CD4-positive, alpha-beta T cell treated with Interleukin-12 subunit alpha and Interleukin-12 subunit beta, for 1 hour (primary cell): ENCODE results near the gene TMEM63A.

Experiments
- DNase-seq: peaks from one replicate; pipeline ENCODE4 v3.0.0-alpha.2; 2020

Gene TMEM63A

DNA sequence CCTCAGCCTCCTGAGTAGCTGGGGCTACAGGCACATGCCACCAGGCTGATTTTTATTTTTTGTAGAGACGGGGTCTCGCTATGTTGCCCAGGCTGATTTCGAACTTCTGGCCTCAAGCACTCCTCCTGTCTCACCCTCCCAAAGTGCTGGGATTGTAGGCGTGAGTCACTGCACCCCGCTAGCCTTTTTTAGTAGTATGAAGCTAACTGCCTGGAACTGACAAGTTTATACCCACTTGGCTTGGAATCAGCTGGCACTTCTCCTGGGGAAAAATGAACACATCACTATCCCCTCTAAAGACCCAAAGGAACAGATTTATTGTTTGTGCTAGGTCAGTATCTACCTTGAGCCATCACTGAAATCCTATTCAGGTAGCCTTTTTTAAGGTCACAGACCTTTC, 19.0 kb downstream of the TMEM63A start:
- no peak for DNase-seq

DNA sequence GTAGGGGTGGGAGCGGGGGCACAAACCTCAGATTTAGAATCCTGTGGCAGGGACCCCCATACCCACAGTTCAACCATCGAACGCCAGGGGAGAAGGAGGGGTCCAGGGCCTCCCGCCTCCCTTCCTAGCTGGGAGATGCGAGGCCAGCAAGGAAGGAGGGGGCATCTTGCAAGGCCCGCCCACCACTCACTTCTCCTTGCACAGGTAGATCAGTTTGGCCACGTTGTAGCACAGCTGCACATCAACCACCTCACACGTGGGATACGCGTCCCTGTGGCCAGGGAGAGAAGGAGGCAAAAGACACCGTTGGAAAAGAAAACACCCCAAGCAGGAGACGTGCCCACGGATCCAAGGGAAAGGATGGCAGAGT, 19.6 kb downstream of the TMEM63A start:
- DNase-seq, result no peak

GRCh38 chr1:225861834-225862580, 20.2 kb downstream of the TMEM63A start:
- DNase-seq, result no peak

DNA sequence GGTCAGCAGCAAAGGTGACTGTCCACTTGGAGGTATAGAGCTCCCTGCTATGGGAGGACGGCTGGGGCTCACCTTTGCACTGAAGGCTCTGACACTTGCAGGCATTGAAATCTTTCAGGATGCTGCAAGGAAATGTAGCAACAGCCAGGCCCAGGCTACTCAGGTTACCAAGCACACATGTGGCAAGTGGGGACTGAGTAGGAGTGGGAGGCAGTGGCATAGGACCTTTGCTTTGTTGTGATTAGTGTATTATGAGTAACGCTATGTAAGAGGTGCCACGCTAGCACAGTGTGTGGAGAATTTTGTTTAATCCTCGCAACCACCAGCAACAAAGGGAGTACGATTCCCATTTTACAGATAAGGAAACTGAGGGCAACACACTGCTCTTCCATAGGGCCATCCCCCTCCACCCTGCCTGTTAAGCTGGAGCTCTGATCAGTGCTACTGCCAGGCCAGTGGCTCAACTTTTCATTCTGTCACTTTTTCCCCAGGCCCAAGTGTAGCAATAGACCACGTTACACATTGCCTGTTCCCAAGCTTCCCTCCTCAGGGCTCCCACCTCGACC, 21.2 kb downstream of the TMEM63A start:
- DNase-seq, result no peak

DNA sequence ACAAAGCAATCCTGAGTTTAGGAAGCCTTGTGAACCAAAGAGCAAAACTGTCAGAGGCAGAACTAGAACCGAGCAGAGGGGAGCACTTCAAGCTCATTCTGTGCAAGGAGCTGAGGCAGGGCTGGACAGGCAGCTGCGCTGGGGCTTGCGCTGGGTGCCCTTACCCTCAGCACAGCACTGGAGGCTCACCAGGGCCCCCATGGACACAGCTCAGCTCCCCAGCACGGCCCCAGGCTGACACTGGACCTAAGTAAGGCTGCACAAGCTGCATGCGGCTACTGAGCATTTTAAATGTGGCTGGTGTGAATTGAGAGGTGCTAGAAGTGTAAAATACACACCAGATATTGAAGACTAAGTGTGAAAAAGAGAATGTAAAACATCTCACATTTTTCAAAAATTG, 22.1 kb downstream of the TMEM63A start:
- no peak for DNase-seq

DNA sequence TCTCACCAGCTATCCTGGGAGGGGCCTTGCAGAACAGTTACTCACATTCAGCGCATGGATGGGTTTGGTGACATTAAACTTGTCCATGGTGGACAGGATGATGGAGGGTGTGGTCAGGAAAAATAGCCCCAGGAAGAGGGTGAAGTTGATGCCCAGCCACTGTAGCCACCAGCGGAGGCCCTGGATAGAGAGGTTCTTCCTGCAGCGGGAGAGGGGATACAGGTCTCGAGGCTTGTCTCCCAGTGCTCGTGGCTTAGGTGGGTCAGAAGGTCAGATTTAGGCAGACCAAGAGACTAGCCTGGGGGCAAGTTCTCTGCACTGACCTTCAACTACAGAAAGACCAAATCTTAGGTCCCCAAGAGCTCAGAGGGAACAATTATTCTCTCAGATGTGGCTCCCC, 23.0 kb downstream of the TMEM63A start:
- DNase-seq, result no peak

GRCh38 chr1:225857256-225857655, 24.9 kb downstream of the TMEM63A start:
- DNase-seq, result no peak

DNA sequence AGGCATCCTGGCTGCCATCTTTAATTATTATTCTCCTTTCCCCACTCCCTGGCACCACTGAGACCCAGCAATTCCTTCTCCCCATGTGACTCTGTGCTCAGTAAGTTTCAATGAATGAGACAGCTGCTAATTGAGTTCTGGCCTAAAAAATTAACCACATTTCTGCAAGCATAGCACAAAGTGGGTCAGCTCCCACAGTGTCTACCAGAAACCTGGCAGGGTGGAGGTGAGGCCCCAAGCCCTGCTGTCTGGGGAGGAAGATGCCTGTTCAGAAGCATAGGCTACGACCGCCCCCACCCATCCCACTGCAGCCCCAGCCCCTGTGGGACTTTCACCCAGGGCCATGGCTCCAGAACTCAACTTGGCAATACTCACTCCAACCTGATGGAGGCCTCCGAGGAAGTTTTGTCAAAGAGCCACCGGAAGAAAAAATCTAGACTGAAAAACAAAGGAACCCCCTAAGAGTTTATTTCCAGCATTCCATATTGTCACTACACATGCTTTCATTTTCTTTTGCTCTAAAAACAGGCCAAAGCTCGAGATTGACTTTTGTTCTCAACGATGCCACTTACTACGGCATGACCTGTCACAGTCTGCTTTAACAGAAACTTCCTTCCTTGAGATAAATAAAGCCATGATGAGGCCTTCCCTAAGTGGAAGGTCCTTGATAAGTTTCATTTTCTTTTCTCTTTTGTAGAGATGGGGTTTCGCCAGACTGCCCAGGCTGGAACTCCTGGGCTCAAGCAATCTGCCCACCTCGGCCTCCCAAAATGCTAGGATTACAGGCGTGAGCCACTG, 26.5 kb downstream of the TMEM63A start:
- DNase-seq, result no peak

GRCh38 chr1:225853441-225853840, 28.7 kb downstream of the TMEM63A start:
- DNase-seq, result no peak

DNA sequence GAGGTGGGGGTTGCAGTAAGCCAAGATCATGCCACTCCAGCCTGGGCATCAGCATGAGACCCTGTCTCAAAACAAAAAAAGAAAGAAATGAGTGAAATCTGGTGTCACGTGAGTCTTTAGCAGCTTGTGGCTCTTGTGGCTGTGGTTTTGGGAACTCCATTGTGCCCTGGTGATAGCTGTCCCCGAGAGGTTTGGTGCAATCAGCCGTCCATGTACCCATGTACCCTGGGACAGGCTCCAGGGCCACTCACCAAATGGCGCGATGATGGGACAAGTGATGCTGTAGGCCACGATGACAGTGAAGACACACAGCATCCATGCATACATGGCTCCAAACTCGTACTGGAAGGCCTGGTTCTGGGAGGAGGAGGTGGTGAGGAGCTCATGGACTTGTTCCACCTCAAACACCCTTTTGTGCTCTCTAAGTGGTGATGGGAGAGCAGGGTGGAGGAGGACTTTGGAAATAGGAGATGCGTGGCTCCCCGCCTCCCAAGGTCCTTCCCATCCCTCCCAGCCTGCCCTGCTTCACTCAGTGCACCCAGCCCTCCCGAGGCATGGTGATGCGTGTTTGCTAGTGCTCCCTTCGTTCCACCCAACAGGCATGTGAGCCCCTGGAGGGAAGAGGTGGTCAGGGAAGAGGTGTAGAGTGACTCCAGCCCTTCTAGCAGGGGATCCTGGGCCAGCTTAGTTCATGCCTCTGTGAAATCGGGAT, 29.6 kb downstream of the TMEM63A start:
- no peak for DNase-seq

DNA sequence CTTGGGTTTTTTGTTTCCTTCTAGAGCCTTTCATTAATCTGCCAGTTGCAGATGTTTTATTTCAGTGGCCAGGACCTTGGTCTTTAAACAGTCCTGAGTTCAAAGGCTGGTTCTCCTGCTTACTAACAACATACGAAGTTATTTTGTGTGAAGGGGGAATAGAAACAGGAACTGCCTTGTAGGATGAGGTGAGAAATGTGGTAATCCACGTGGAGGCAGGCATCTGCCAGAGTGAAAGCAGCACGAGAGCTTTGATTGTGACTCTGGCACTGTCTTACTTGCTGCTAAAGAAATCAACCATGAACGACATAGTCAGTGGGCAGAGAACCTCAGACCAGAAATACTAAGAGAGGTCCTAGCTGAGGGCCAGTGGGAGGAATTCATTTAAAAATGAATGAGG, 30.4 kb downstream of the TMEM63A start:
- DNase-seq, result no peak

DNA sequence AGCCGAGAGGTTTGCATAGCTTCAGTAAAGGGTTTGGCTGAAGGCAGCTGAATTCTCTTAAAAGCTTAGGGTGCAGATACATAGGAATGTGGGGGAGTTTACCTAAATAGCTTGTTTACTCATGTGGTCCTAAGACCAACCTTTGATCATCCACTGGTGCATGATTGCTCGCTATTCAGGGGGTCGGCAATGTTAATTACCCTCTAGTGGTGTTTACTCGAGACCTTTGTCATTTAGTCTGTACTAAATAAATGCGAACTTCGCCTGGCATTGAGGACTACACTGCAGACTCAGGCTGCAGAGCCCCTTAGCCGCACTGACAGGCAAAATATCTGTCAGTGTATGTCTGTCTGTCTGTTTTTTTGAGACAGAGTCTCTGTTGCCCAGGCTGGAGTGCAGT, 31.8 kb downstream of the TMEM63A start:
- no peak for DNase-seq

GRCh38 chr1:225849925-225850324, 32.3 kb downstream of the TMEM63A start:
- peak; percentile 44 for DNase-seq

DNA sequence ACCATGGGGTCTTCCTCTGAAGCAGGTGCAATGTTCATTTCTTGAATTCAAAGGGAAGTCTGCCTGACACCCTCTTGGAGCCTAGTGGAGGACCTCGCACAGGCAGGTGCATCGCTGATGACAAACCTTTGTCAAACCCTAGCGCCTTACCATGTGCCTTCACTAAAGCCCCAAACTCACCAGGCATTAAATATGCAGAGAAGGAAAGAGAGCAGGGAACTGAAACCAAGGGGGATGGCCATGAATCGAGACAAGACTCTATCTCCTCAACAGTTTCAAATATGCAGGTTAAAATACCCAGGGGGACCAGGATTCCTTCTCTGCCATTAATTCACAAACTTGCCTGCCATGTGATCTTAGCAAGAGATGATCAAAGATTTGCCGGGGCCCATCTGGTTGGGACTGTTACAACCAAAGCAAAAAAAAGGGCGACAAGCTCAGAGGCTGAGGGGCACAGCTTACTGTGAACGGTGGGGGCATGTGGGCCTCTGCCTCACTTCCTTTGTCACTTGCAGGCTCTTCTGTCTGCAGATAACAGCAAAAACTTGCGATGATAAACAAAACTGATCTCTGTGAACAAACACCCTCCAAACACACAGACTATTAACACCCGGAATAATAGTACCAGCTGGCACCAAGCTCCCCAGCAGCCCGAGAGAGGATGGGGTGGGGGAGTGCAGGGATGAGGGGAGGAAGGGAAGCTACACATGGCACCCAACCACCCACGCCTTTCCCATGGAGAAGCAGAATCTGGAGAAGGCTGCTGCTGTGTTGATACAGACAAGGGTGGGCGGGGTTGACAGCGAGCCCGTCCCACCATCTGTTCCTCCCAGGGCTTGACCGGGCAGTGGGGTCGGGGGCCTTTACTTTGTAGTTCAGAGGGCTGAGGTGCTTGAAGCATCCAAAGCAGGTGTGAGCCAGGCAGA, 33.9 kb downstream of the TMEM63A start:
- peak; percentile 30 for DNase-seq

GRCh38 chr1:225847610-225848009, 34.6 kb downstream of the TMEM63A start:
- no peak for DNase-seq

GRCh38 chr1:225846331-225847310, 35.6 kb downstream of the TMEM63A start:
- no peak for DNase-seq

DNA sequence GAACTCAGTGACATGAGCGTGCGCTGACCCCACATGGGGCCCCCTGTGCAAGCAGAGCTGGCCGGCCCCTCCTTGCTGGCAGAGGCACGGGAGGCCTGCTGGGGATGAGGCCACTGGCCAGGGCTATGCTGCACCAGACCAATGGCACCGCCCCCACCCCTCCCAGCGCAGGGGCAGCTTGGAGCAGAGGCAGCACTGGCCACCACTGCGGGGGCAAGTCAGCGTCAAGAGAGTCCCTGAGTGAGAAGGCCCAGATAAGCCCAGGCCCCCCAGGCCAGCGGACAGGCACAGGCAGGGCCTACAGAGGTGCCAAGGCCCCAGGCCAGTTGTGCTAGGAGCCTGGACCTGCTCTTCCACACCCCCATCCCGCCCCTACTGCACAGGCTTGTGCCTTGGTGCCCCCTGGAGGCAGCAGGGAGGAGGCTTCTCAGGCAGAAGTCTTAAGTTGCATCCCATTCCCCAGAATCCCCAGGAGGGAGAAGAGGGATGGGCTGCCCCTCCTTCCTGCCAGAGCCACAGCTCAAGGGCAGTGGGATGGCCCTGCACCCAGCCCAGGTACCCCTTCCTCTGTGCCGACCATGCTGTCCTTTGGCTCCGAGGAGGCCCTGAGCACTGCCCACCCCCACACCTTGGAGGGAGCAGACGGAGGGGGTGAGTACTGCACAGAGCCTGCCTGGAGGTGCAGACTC, 36.5 kb downstream of the TMEM63A start:
- DNase-seq, result peak; percentile 25

DNA sequence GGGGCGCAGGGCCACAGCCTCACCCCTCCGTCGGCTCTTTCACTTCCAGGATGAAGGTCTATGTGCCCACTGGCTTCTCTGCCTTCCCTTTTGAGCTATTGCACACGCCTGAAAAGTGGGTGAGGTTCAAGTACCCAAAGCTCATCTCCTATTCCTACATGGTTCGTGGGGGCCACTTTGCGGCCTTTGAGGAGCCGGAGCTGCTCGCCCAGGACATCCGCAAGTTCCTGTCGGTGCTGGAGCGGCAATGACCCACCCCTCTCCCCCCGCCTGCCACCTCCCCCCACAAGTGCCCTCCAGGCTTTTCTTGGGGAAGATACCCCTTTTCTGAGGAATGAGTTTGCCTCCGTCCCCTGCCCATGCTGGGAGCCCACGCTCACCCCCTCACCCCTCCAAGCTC, 37.1 kb downstream of the TMEM63A start:
- no peak for DNase-seq

- DNase-seq, result no peak
Measured at GRCh38 chr1:225844236-225845061, 37.7 kb downstream of the TMEM63A start.

GRCh38 chr1:225843426-225843795, 38.8 kb downstream of the TMEM63A start:
- DNase-seq, result no peak
